ENCODE measurements around the gene ZNF668.

GRCh38 chr16:31082368-31083045 is 8.5 kb upstream of the ZNF668 start:
- no peak for TF ChIP-seq CTCF (IDR thresholded peaks at IDR 0.05; ENCODE audit: insufficient read depth, low read length)
- TF ChIP-seq, protein P1, sequence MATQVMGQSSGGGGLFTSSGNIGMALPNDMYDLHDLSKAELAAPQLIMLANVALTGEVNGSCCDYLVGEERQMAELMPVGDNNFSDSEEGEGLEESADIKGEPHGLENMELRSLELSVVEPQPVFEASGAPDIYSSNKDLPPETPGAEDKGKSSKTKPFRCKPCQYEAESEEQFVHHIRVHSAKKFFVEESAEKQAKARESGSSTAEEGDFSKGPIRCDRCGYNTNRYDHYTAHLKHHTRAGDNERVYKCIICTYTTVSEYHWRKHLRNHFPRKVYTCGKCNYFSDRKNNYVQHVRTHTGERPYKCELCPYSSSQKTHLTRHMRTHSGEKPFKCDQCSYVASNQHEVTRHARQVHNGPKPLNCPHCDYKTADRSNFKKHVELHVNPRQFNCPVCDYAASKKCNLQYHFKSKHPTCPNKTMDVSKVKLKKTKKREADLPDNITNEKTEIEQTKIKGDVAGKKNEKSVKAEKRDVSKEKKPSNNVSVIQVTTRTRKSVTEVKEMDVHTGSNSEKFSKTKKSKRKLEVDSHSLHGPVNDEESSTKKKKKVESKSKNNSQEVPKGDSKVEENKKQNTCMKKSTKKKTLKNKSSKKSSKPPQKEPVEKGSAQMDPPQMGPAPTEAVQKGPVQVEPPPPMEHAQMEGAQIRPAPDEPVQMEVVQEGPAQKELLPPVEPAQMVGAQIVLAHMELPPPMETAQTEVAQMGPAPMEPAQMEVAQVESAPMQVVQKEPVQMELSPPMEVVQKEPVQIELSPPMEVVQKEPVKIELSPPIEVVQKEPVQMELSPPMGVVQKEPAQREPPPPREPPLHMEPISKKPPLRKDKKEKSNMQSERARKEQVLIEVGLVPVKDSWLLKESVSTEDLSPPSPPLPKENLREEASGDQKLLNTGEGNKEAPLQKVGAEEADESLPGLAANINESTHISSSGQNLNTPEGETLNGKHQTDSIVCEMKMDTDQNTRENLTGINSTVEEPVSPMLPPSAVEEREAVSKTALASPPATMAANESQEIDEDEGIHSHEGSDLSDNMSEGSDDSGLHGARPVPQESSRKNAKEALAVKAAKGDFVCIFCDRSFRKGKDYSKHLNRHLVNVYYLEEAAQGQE (IDR thresholded peaks at IDR 0.05; ENCODE audit: insufficient replicate concordance, low read depth): no peak
- no peak for TF ChIP-seq POLR2AphosphoS5 (IDR thresholded peaks at IDR 0.05; ENCODE audit: low read depth)

All from HL-60 (cell line).